Left colon (tissue), 2 donors: Measurements from ENCODE around the gene KDF1. TPM values are rescaled to one million over a fixed set of nuclear protein-coding genes. Genes with fewer than 3 reads are reported as not detected.
"Not testable (repeated sequence)": the region's sequence is repeated elsewhere in the genome, so short reads cannot be mapped to it uniquely, and the experiment has no call there.

ENCODE experiments used
- ATAC-seq: fragments of 200-7000 bp; cut with Tn5 transposase; one replicate; pipeline ENCODE4 v1.9.1; 2020; ENCODE audit warnings: mild to moderate bottlenecking, moderate library complexity
- DNase-seq, 2 donors: peaks; one replicate each; pipeline ENCODE4 v3.0.0-alpha.2; 2020
- intact Hi-C, 2 donors: fragments of 100-400 bp; cut with DNase I in 1 of 2; cut with micrococcal nuclease in 1 of 2; formaldehyde crosslinking; loops; one replicate each; pipeline versions ENCODE4 v1.11.2 to v1.14.0; 2022; cut with DNase I, micrococcal nuclease
- total RNA-seq, 2 donors: library from RNA; stranded (reverse); fragmentation: NEBNext Ultra II Directional; extraction: Animal tissue kit (Norgen Biotek cat#: 25700); gene quantifications; one replicate each; pipeline ENCODE4 v1.2.1, GENCODE V29; 2021
- donor health status: DM: no; HTN: no; CAD: no.
- donor health status: DM: yes; HTN: yes; CAD: no.

Gene KDF1
- total RNA-seq, 2 donors from 2014 or later: 24.7 to 25.6 TPM

GRCh38 chr1:26965628-26966027 is 5.4 kb upstream of the KDF1 start:
- ATAC-seq: no peak
- intact Hi-C loops: no loop called here
- DNase-seq: no peak

GRCh38 chr1:26965213-26965612 is 4.9 kb upstream of the KDF1 start:
- no peak for ATAC-seq
- intact Hi-C loops: no loop called here

GRCh38 chr1:26961826-26962225 is 1.6 kb upstream of the KDF1 start:
- DNase-seq: no peak
- intact Hi-C loops: no loop called here
- ATAC-seq: no peak

More at GRCh38 chr1:26965213-26965612, 4.9 kb upstream of the KDF1 start:
- DNase-seq: no peak

GRCh38 chr1:26960625-26960966 is 328 bp upstream of the KDF1 start:
- intact Hi-C loops: no loop called here
- ATAC-seq (peak; percentile 27), DNase-seq (no peak)

GRCh38 chr1:26959270-26959669 is 998 bp downstream of the KDF1 start:
- no peak for ATAC-seq
- no peak for DNase-seq
- intact Hi-C loops: no loop called here

- intact Hi-C loops: no loop called here
- DNase-seq (no peak), ATAC-seq (no peak)
Measured at GRCh38 chr1:26957306-26957705, 3.0 kb downstream of the KDF1 start.

- no peak for ATAC-seq
- DNase-seq: no peak
- intact Hi-C loops: no loop called here
Measured at GRCh38 chr1:26956321-26956720, 3.9 kb downstream of the KDF1 start.

GRCh38 chr1:26953374-26953773 is 6.9 kb downstream of the KDF1 start:
- intact Hi-C loops: no loop called here
- no peak for DNase-seq
- ATAC-seq: no peak

GRCh38 chr1:26951821-26952497 is 8.3 kb downstream of the KDF1 start:
- intact Hi-C loops: no loop called here
- peak in 1 of 2 donors; percentile 25 for DNase-seq
- ATAC-seq: peak; percentile 48

- ATAC-seq: no peak
- no peak for DNase-seq
Measured at GRCh38 chr1:26951216-26951615, 9.1 kb downstream of the KDF1 start.

GRCh38 chr1:26950602-26951001 is 9.7 kb downstream of the KDF1 start:
- peak; percentile 7 for ATAC-seq
- intact Hi-C loops: no loop called here
- no peak for DNase-seq

More at GRCh38 chr1:26951216-26951615, 9.1 kb downstream of the KDF1 start:
- intact Hi-C loops: no loop called here

GRCh38 chr1:26949926-26950319 is 10.3 kb downstream of the KDF1 start:
- DNase-seq (no peak), ATAC-seq (no peak)
- intact Hi-C loops: no loop called here

- ATAC-seq: no peak
- no peak for DNase-seq
- intact Hi-C loops: no loop called here
Measured at GRCh38 chr1:26949266-26949925, 10.9 kb downstream of the KDF1 start.

GRCh38 chr1:26948725-26949057 is 11.6 kb downstream of the KDF1 start:
- intact Hi-C loops, ATAC-seq, DNase-seq: not testable (repeated sequence)

- ATAC-seq (peak; percentile 41), DNase-seq (peak in 1 of 2 donors; percentile 35)
- intact Hi-C loops: no loop called here
Measured at GRCh38 chr1:26946270-26946669, 14.0 kb downstream of the KDF1 start.

GRCh38 chr1:26945728-26946127 is 14.5 kb downstream of the KDF1 start:
- peak; percentile 82 to 87 for DNase-seq
- intact Hi-C loops: no loop called here
- peak; percentile 94 for ATAC-seq

GRCh38 chr1:26945138-26945537 is 15.1 kb downstream of the KDF1 start:
- no peak for DNase-seq
- intact Hi-C loops: no loop called here
- peak; percentile 4 for ATAC-seq

- DNase-seq (no peak), ATAC-seq (no peak)
- intact Hi-C loops: no loop called here
Measured at GRCh38 chr1:26942656-26943055, 17.6 kb downstream of the KDF1 start.

GRCh38 chr1:26941311-26941710 is 19.0 kb downstream of the KDF1 start:
- ATAC-seq (no peak), DNase-seq (no peak)
- intact Hi-C loops: no loop called here

GRCh38 chr1:26938659-26939025 is 21.6 kb downstream of the KDF1 start:
- intact Hi-C loops: no loop called here
- no peak for DNase-seq
- no peak for ATAC-seq
